Spleen (tissue), 7 donors: ENCODE results near the gene OR3A3.

Experiments used
- CTCF ChIP-seq, 11 experiments: fragments of 200-600 bp in 7 of 11; fragments of 450-650 bp in 4 of 11; sonication (generic) in 4 of 11; IDR thresholded peaks in 8 of 11; conservative IDR thresholded peaks in 3 of 11; 1 replicate in 7 of 11; 2 replicates in 4 of 11; pipeline versions ENCODE4 v1.4.0 to v1.8.0; 2016 to 2021; ENCODE audit warnings: antibody characterized with exemption in 11 of 11, inconsistent platforms in 4 of 11, mild to moderate bottlenecking in 1 of 11
- POLR2A ChIP-seq, 3 donors: fragments of 450-650 bp; IDR thresholded peaks; one replicate each; pipeline ENCODE4 v1.5.1; 2017; ENCODE audit warnings: antibody characterized with exemption in 3 of 3, mild to moderate bottlenecking in 1 of 3
- POLR2AphosphoS5 ChIP-seq, 3 donors: sonication (generic); formaldehyde crosslinking; IDR thresholded peaks; one replicate each; pipeline ENCODE4 v1.5.1; 2017; ENCODE audit warnings: antibody characterized with exemption in 3 of 3
- donor health status: DM: no; HTN: no; CAD: no; lungs with moderate emphysema.
- donor health status: DM: no; HTN: no; CAD: no.
- donor health status: DM: no; HTN: no; CAD: no.

- TF ChIP-seq POLR2AphosphoS5 (IDR thresholded peaks at IDR 0.05) (no peak), POLR2A (IDR thresholded peaks at IDR 0.05) (no peak), CTCF (IDR thresholded peaks at IDR 0.05 in 8 of 11, conservative IDR thresholded peaks at IDR 0.05 in 3 of 11) (no peak)
Measured at GRCh38 chr17:3469529-3469928, 58.4 kb downstream of the OR3A3 start.
